SK-N-SH (cell line): ENCODE data around the gene RREB1. TPM values are rescaled to one million over a fixed set of nuclear protein-coding genes. Genes with fewer than 3 reads are reported as not detected.

Source experiments
- CTCF ChIA-PET: fragments of 300-600, 350-600 bp; formaldehyde crosslinking; extraction: SDS; loops from one replicate; lab custom pipeline; 2021; lab: Yijun Ruan, JAX
- POLR2A ChIA-PET: fragments of 350-600 bp; sonication (Branson Sonifier 250); formaldehyde crosslinking; extraction: SDS; loops from one replicate; lab custom pipeline; 2020; ENCODE audit warnings: antibody characterized with exemption, inconsistent platforms; lab: Yijun Ruan, JAX
- DNase-seq: peaks from one replicate; pipeline ENCODE4 v3.0.0; 2012
- H2AFZ ChIP-seq: fragments of 200-600 bp; sonication (generic); 2 replicates; pipeline ENCODE4 v1.8.1; 2016; ENCODE audit warnings: antibody characterized with exemption, mild to moderate bottlenecking, low read depth
- H3F3A ChIP-seq: fragments of 200-600 bp; sonication (generic); replicated peaks from 2 replicates; pipeline ENCODE3; 2016; ENCODE audit warnings: antibody characterized with exemption, mild to moderate bottlenecking; ENCODE audit not compliant: insufficient read depth
- H3K27ac ChIP-seq, 2 experiments: fragments of 200-500 bp in 1 of 2; fragments of 200-600 bp in 1 of 2; sonication (Bioruptor generic) in 1 of 2; sonication (generic), shearing (Covaris generic) in 1 of 2; 2 replicates each; pipeline versions ENCODE4 v1.5.1 to v1.6.1; 2014 to 2016; ENCODE audit warnings: low read depth in 2 of 2, inconsistent platforms in 1 of 2, low read length in 1 of 2, mild to moderate bottlenecking in 1 of 2, mixed read lengths in 1 of 2
- H3K27me3 ChIP-seq: fragments of 200-600 bp; sonication (generic), shearing (Covaris generic); 2 replicates; pipeline ENCODE4 v1.6.1; 2016; ENCODE audit warnings: mixed run types; ENCODE audit not compliant: insufficient read depth
- H3K36me3 ChIP-seq, 2 experiments: fragments of 200-500 bp in 1 of 2; fragments of 200-600 bp in 1 of 2; sonication (Bioruptor generic) in 1 of 2; sonication (generic) in 1 of 2; replicated peaks in 1 of 2; 2 replicates each; pipeline versions ENCODE3 to v1.5.1; 2014 to 2016; ENCODE audit warnings: low read length in 1 of 2, mild to moderate bottlenecking in 1 of 2; ENCODE audit not compliant: insufficient read depth in 2 of 2, control insufficient read depth in 1 of 2
- H3K4me1 ChIP-seq, 2 experiments: fragments of 200-500 bp in 1 of 2; fragments of 200-600 bp in 1 of 2; sonication (Bioruptor generic) in 1 of 2; sonication (generic), shearing (Covaris generic) in 1 of 2; 2 replicates each; pipeline versions ENCODE4 v1.5.1 to v1.6.1; 2014 to 2016; ENCODE audit warnings: low read depth in 1 of 2, low read length in 1 of 2, mixed run types in 1 of 2; ENCODE audit not compliant: insufficient read depth in 2 of 2, control insufficient read depth in 1 of 2
- H3K4me2 ChIP-seq: fragments of 200-600 bp; sonication (generic), shearing (Covaris generic); 2 replicates; pipeline ENCODE4 v1.6.1; 2017; ENCODE audit warnings: mixed run types
- H3K4me3 ChIP-seq, 2 experiments: fragments of 200-500 bp in 1 of 2; fragments of 200-600 bp in 1 of 2; sonication (Bioruptor generic) in 1 of 2; sonication (generic), shearing (Covaris generic) in 1 of 2; 2 replicates each; pipeline versions ENCODE4 v1.5.1 to v1.8.1; 2014 to 2016; ENCODE audit warnings: low read depth in 2 of 2, inconsistent platforms in 1 of 2, low read length in 1 of 2, mild to moderate bottlenecking in 1 of 2, mixed read lengths in 1 of 2, moderate library complexity in 1 of 2
- H3K79me2 ChIP-seq: fragments of 200-600 bp; sonication (generic); 2 replicates; pipeline ENCODE4 v1.8.1; 2017; ENCODE audit warnings: mild to moderate bottlenecking; ENCODE audit not compliant: insufficient read depth
- H3K9ac ChIP-seq: fragments of 200-600 bp; sonication (generic); 2 replicates; pipeline ENCODE4 v1.6.1; 2017; ENCODE audit warnings: mixed run types
- H3K9me2 ChIP-seq: fragments of 200-600 bp; sonication (generic); 2 replicates; pipeline ENCODE4 v1.6.1; 2017; ENCODE audit warnings: mixed run types
- H3K9me3 ChIP-seq: fragments of 200-600 bp; sonication (generic); 2 replicates; pipeline ENCODE4 v1.6.1; 2017; ENCODE audit warnings: mixed run types, mild to moderate bottlenecking, moderate library complexity
- H4K20me1 ChIP-seq: fragments of 200-600 bp; sonication (generic); 2 replicates; pipeline ENCODE4 v1.6.1; 2017; ENCODE audit warnings: mild to moderate bottlenecking, mixed run types; ENCODE audit not compliant: insufficient read depth
- CHD2 ChIP-seq: fragments of 150-350 bp; IDR thresholded peaks from 2 replicates; pipeline ENCODE4 v1.6.1; 2018; ENCODE audit warnings: low read length; ENCODE audit not compliant: partially characterized antibody
- EZH2phosphoT487 ChIP-seq: fragments of 200-600 bp; sonication (generic); IDR thresholded peaks from 2 replicates; pipeline ENCODE4 v1.6.1; 2017; ENCODE audit warnings: low read depth, mixed run types, mild to moderate bottlenecking, antibody characterized with exemption, moderate library complexity, borderline replicate concordance
- FOXM1 ChIP-seq: IDR thresholded peaks from 2 replicates; pipeline ENCODE4 v1.4.0; 2012; ENCODE audit warnings: low read depth, mild to moderate bottlenecking
- GABPA ChIP-seq: IDR thresholded peaks from 2 replicates; pipeline ENCODE4 v1.4.0; 2012; ENCODE audit warnings: low read depth, mild to moderate bottlenecking
- JUND ChIP-seq: IDR thresholded peaks from 2 replicates; pipeline ENCODE4 v1.4.0; 2012
- MAX ChIP-seq: IDR thresholded peaks from 2 replicates; pipeline ENCODE4 v1.4.0; 2012; ENCODE audit warnings: low read depth
- NRF1 ChIP-seq: IDR thresholded peaks from 2 replicates; pipeline ENCODE4 v1.6.1; 2012; ENCODE audit warnings: low read depth, mild to moderate bottlenecking, low read length
- POLR2AphosphoS5 ChIP-seq: IDR thresholded peaks from 2 replicates; pipeline ENCODE4 v1.6.1; 2012; ENCODE audit warnings: low read depth, low read length
- RCOR1 ChIP-seq: fragments of 150-350 bp; IDR thresholded peaks from 2 replicates; pipeline ENCODE4 v1.6.1; 2017; ENCODE audit warnings: antibody characterized with exemption, low read length
- REST ChIP-seq: IDR thresholded peaks from 2 replicates; pipeline ENCODE4 v1.6.1; 2012; ENCODE audit warnings: mild to moderate bottlenecking, low read depth, low read length, moderate library complexity
- RFX5 ChIP-seq: IDR thresholded peaks from 2 replicates; pipeline ENCODE4 v1.6.1; 2012; ENCODE audit warnings: mild to moderate bottlenecking, improper control_type of control experiment, low read length
- RXRA ChIP-seq: IDR thresholded peaks from 2 replicates; pipeline ENCODE4 v1.4.0; 2012; ENCODE audit warnings: low read depth, mild to moderate bottlenecking, borderline replicate concordance
- SIN3A ChIP-seq: IDR thresholded peaks from 2 replicates; pipeline ENCODE4 v1.6.1; 2012; ENCODE audit warnings: low read depth, mild to moderate bottlenecking, low read length, moderate library complexity, borderline replicate concordance
- SMC3 ChIP-seq: IDR thresholded peaks from 2 replicates; pipeline ENCODE4 v1.6.1; 2012; ENCODE audit warnings: low read depth, low read length, improper control_type of control experiment
- TCF12 ChIP-seq: IDR thresholded peaks from 2 replicates; pipeline ENCODE4 v1.4.0; 2012
- TEAD4 ChIP-seq: IDR thresholded peaks from 2 replicates; pipeline ENCODE4 v1.4.0; 2012; ENCODE audit warnings: mild to moderate bottlenecking, borderline replicate concordance; ENCODE audit not compliant: insufficient read depth
- USF1 ChIP-seq: IDR thresholded peaks from 2 replicates; pipeline ENCODE4 v1.4.0; 2012; ENCODE audit warnings: low read depth, borderline replicate concordance
- USF2 ChIP-seq: fragments of 150-350 bp; IDR thresholded peaks from 2 replicates; pipeline ENCODE4 v1.6.1; 2017; ENCODE audit warnings: antibody characterized with exemption, low read length, low read depth, borderline replicate concordance
- ZBTB33 ChIP-seq: IDR thresholded peaks from 2 replicates; pipeline ENCODE4 v1.4.0; 2012; ENCODE audit warnings: low read depth, borderline replicate concordance
- WGBS: methylation state at CpG from one replicate; pipeline ENCODE4 v1.1.6; 2017; ENCODE audit warnings: low lambda C conversion rate; 5-methylcytosine and 5-hydroxymethylcytosine counted together
- polyA plus RNA-seq, 3 experiments: library from polyadenylated mRNA; depleted of rRNA; stranded (reverse); fragments of >200 nt; gene quantifications; 2 replicates each; pipeline ENCODE4 v1.2.3, GENCODE V29; 2012
- TF ChIP-seq, protein P1 (sequence below): fragments of 150-350 bp; IDR thresholded peaks from 2 replicates; pipeline ENCODE4 v1.6.1; 2016; ENCODE audit warnings: mild to moderate bottlenecking, low read depth, low read length

The RREB1 gene
- polyA plus RNA-seq, 1 of the 3 experiments (the other 2 are of a cell fraction): 2.0 TPM

GRCh38 chr6:7195339-7196018 lies 87.7 kb downstream of the RREB1 start (continued):
- TF ChIP-seq USF1: no peak
- TF ChIP-seq, protein P1, sequence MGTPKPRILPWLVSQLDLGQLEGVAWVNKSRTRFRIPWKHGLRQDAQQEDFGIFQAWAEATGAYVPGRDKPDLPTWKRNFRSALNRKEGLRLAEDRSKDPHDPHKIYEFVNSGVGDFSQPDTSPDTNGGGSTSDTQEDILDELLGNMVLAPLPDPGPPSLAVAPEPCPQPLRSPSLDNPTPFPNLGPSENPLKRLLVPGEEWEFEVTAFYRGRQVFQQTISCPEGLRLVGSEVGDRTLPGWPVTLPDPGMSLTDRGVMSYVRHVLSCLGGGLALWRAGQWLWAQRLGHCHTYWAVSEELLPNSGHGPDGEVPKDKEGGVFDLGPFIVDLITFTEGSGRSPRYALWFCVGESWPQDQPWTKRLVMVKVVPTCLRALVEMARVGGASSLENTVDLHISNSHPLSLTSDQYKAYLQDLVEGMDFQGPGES: no peak
- TF ChIP-seq REST: no peak
- TF ChIP-seq, all 33 proteins: peak for 0

DNA sequence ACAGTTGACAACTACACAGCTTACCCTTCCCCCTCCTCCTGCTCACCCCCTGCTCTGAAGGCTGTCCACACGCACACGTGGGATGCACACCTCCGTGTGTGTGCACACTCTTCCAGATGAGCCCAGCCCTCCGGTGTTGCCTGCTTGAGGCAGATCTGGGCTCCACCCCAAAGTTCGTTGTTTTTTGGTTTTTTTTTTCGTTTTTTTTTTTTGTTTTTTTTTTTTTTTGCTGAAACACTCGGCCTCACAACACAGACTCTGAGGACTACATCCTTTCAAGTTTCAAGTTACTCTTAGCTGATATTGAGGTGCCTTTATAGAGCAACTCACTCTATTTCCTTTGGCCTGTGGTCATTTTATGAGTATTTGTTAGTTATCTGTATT lies 88.2 kb downstream of the RREB1 start:
- Histone ChIP-seq H4K20me1 (no peaks in the 10 kb centered on the region), H3K4me3 (no peak overlapping the region), H2AFZ (no peak overlapping the region), H3K4me2 (no peak overlapping the region), H3K27me3 (no peaks in the 10 kb centered on the region), H3K79me2 (peaks cover 14% of the 10 kb centered on the region), H3F3A (no peaks in the 10 kb centered on the region), H3K4me1 (peaks cover 0 to 3% of the 10 kb centered on the region in 2 experiments; a peak in 1 of 4 replicates), H3K9ac (no peak overlapping the region), H3K9me3 (no peaks in the 10 kb centered on the region), H3K9me2 (no peaks in the 10 kb centered on the region), H3K36me3 (peaks cover 0 to 32% of the 10 kb centered on the region in 2 experiments), H3K27ac (no peak overlapping the region)
- no peak for DNase-seq
- ChIA-PET CTCF (no interaction called here), POLR2A (no interaction called here)
- WGBS: 33% methylated on average over 6 of the region's 7 CpGs
- TF ChIP-seq USF1 (no peak), GABPA (no peak), JUND (no peak), NRF1 (no peak), MAX (no peak), CHD2 (no peak), RCOR1 (no peak), EZH2phosphoT487 (no peak), POLR2AphosphoS5 (no peak), RFX5 (no peak), SMC3 (no peak), TCF12 (no peak), SIN3A (no peak), USF2 (no peak), FOXM1 (no peak), TEAD4 (no peak), ZBTB33 (no peak), RXRA (no peak)
